Measurements from ENCODE around the gene ACOX1. TPM values are rescaled to one million over a fixed set of nuclear protein-coding genes. Genes with fewer than 3 reads are reported as not detected.

Gene ACOX1
- total RNA-seq, 1 donor from 2014 or later = 66.0 TPM

Other genes with a start within 250 kb of the ACOX1 start
- 29.1 TPM for gene GALK1, start 214.0 kb downstream of the ACOX1 start, total RNA-seq
- 17.3 TPM for gene UNK, start 194.4 kb downstream of the ACOX1 start, total RNA-seq
- gene UNC13D, start 134.8 kb downstream of the ACOX1 start, total RNA-seq = 26.0 TPM
- 57.5 TPM for gene WBP2, start 123.8 kb downstream of the ACOX1 start, total RNA-seq
- 23.4 TPM for gene TRIM47, start 100.6 kb downstream of the ACOX1 start, total RNA-seq
- 10.6 TPM for gene TRIM65, start 82.2 kb downstream of the ACOX1 start, total RNA-seq
- gene MRPL38, start 74.3 kb downstream of the ACOX1 start, total RNA-seq = 81.8 TPM
- 7.8 TPM for gene FBF1, start 38.1 kb downstream of the ACOX1 start, total RNA-seq
- gene TEN1, start 74 bp upstream of the ACOX1 start, total RNA-seq = 25.5 TPM
- 4.1 TPM for gene CDK3, start 21.7 kb upstream of the ACOX1 start, total RNA-seq
- 175 TPM for gene EVPL, start 48.1 kb upstream of the ACOX1 start, total RNA-seq
- 71.5 TPM for gene SRP68, start 93.4 kb upstream of the ACOX1 start, total RNA-seq
- 0.44 TPM for gene GALR2, start 95.6 kb upstream of the ACOX1 start, total RNA-seq
- not detected for gene ZACN, start 100.0 kb upstream of the ACOX1 start, total RNA-seq
- 91.1 TPM for gene EXOC7, start 124.6 kb upstream of the ACOX1 start, total RNA-seq
- gene FOXJ1, start 162.1 kb upstream of the ACOX1 start, total RNA-seq = not detected